HFFc6 (cell line): ENCODE measurements around the gene HMX1. TPM values are rescaled to one million over a fixed set of nuclear protein-coding genes. Genes with fewer than 3 reads are reported as not detected.

Source experiments
- DNase-seq: peaks from one replicate; pipeline ENCODE4 v3.0.0-alpha.2; 2018
- H3K27ac Mint-ChIP-seq: 2 replicates; pipeline ENCODE4 v1.8.0; 2020; ENCODE audit warnings: mild to moderate bottlenecking, mixed read lengths
- H3K27me3 Mint-ChIP-seq: 2 replicates; pipeline ENCODE4 v1.8.0; 2021; ENCODE audit warnings: mild to moderate bottlenecking, moderate library complexity, mixed read lengths; ENCODE audit not compliant: insufficient read depth
- H3K36me3 Mint-ChIP-seq: 2 replicates; pipeline ENCODE4 v1.8.0; 2021; ENCODE audit warnings: low read depth, mixed read lengths
- H3K4me1 Mint-ChIP-seq: 2 replicates; pipeline ENCODE4 v1.8.0; 2020; ENCODE audit warnings: low read depth, mixed read lengths
- H3K4me3 Mint-ChIP-seq: 2 replicates; pipeline ENCODE4 v1.8.0; 2020; ENCODE audit warnings: mild to moderate bottlenecking, moderate library complexity, mixed read lengths
- H3K9me3 Mint-ChIP-seq: 2 replicates; pipeline ENCODE4 v1.8.0; 2020; ENCODE audit warnings: mild to moderate bottlenecking, mixed read lengths
- CTCF ChIP-seq: fragments of 200-600 bp; sonication (generic); IDR thresholded peaks from 2 replicates; pipeline ENCODE4 v1.5.0; 2021; ENCODE audit warnings: antibody characterized with exemption, mild to moderate bottlenecking
- total RNA-seq, 6 experiments: library from RNA; stranded (reverse); fragmentation: NEBNext Ultra II Directional; extraction: Animal tissue kit (Norgen Biotek cat#: 25700); gene quantifications; 2 replicates in 1 of 6; 3 replicates in 5 of 6; pipeline ENCODE4 v1.2.3, GENCODE V29; 2021

Gene HMX1
- total RNA-seq, 6 experiments from 2014 or later, result not detected

GRCh38 chr4:8872402-8873291, 1.0 kb upstream of the HMX1 start:
- no peaks in the 10 kb centered on the region for H3K9me3 Mint-ChIP-seq
- no peak for TF ChIP-seq CTCF
- H3K27me3 Mint-ChIP-seq, result peaks cover 64% of the 10 kb centered on the region
- no peaks in the 10 kb centered on the region for H3K4me1 Mint-ChIP-seq
- H3K4me3 Mint-ChIP-seq, result no peak overlapping the region
- no peak overlapping the region for H3K27ac Mint-ChIP-seq
- H3K36me3 Mint-ChIP-seq, result no peaks in the 10 kb centered on the region
- no peak for DNase-seq

- no peaks in the 10 kb centered on the region for H3K36me3 Mint-ChIP-seq
- H3K9me3 Mint-ChIP-seq, result no peaks in the 10 kb centered on the region
- H3K27ac Mint-ChIP-seq, result no peak overlapping the region
- peaks cover 63% of the 10 kb centered on the region for H3K27me3 Mint-ChIP-seq
- DNase-seq, result no peak
- 0 out of 2 replicates have a peak, but pooled peaks cover 5% of the 10 kb centered on the region for H3K4me1 Mint-ChIP-seq
- H3K4me3 Mint-ChIP-seq, result no peak overlapping the region
- no peak for TF ChIP-seq CTCF
Observed at GRCh38 chr4:8870647-8871416, 807 bp downstream of the HMX1 start.

GRCh38 chr4:8869898-8870646, 1.6 kb downstream of the HMX1 start:
- Mint-ChIP-seq H3K27ac (no peak overlapping the region), H3K27me3 (peaks cover 60% of the 10 kb centered on the region), H3K36me3 (no peaks in the 10 kb centered on the region), H3K9me3 (no peaks in the 10 kb centered on the region), H3K4me1 (0 out of 2 replicates have a peak, but pooled peaks cover 5% of the 10 kb centered on the region), H3K4me3 (no peak overlapping the region)
- DNase-seq, result no peak
- TF ChIP-seq CTCF, result no peak

DNA sequence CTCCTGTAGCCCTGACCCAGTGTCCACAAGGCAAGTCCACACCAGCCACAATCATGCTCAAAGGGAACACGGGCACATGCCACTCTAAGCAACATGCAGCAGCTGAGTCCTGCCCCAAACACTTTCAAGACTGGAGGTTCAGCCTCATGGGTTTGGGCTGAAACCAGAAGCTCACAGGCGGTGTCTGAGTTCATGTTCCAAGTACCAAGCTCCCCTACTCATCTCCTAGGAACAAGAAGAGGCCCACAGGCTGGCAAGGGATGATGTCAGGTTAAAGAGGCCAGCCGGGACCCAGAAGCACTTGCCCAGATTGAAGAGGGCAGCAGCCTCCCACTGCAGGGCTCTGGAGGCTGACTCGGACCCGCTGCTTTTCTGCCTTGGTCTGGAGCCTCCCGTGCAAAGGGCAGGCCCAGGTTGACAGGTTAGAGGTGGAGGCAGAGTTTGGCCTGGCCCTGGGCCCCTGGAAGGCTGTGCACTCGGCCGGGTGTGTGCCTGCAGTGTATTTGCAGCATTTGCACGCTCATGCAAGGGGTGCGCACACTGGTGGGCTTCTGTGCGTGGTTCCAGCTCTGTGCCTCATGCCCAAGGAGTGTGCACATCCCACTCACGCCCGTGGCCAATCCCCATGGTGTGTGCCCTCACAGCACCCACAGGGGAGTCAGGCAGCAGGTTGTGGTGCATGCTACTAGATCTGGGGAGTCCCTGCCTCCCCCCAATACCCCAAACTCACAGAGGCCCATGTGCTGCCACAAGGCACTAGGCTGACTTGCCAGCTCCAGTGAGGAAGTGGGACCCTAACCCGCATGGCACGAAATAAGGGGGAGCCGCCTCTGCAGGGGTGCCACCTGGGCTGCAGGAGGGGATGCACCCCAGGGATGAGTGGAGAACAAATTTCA, 2.4 kb downstream of the HMX1 start:
- no peak for DNase-seq
- no peak overlapping the region for H3K27ac Mint-ChIP-seq
- peaks cover 57% of the 10 kb centered on the region for H3K27me3 Mint-ChIP-seq
- no peak for TF ChIP-seq CTCF
- H3K9me3 Mint-ChIP-seq, result no peaks in the 10 kb centered on the region
- H3K36me3 Mint-ChIP-seq, result no peaks in the 10 kb centered on the region
- H3K4me1 Mint-ChIP-seq, result 0 out of 2 replicates have a peak, but pooled peaks cover 5% of the 10 kb centered on the region
- no peak overlapping the region for H3K4me3 Mint-ChIP-seq
